Ovary (tissue), 9 donors: ENCODE measurements around the gene ALOXE3. TPM values are rescaled to one million over a fixed set of nuclear protein-coding genes. Genes with fewer than 3 reads are reported as not detected.

Experiments
- DNase-seq, 5 donors: peaks; one replicate each; pipeline ENCODE4 v3.0.0-alpha.2; 2019 to 2020
- H3K27ac ChIP-seq, 2 donors: fragments of 200-600 bp; one replicate each; pipeline versions ENCODE4 v1.5.1 to v1.8.0; 2019 to 2022
- H3K27me3 ChIP-seq: fragments of 200-600 bp; one replicate; pipeline ENCODE4 v1.8.0; 2022
- H3K36me3 ChIP-seq: fragments of 200-600 bp; sonication (generic); one replicate; pipeline ENCODE4 v1.5.1; 2019
- H3K4me1 ChIP-seq: one replicate; pipeline ENCODE4 v1.8.1; 2013; ENCODE audit warnings: mild to moderate bottlenecking, moderate library complexity; ENCODE audit not compliant: insufficient read depth
- H3K4me3 ChIP-seq: fragments of 200-600 bp; sonication (generic); one replicate; pipeline ENCODE4 v1.5.1; 2017
- H3K9me3 ChIP-seq, 2 donors: fragments of 200-600 bp in 1 of 2; sonication (generic) in 1 of 2; one replicate each; pipeline versions ENCODE4 v1.5.1 to v1.8.1; 2013 to 2019; ENCODE audit warnings: mild to moderate bottlenecking in 1 of 2, moderate library complexity in 1 of 2
- CTCF ChIP-seq, 3 donors: fragments of 450-650 bp in 2 of 3; fragments of 200-600 bp in 1 of 3; IDR thresholded peaks; one replicate each; pipeline versions ENCODE4 v1.5.1 to v1.8.0; 2016 to 2022; ENCODE audit warnings: antibody characterized with exemption in 3 of 3, mild to moderate bottlenecking in 1 of 3
- EP300 ChIP-seq: sonication (generic); formaldehyde crosslinking; IDR thresholded peaks from one replicate; pipeline ENCODE4 v1.6.1; 2017; ENCODE audit warnings: antibody characterized with exemption
- POLR2A ChIP-seq: fragments of 450-650 bp; IDR thresholded peaks from one replicate; pipeline ENCODE4 v1.6.1; 2017; ENCODE audit warnings: antibody characterized with exemption, mild to moderate bottlenecking, moderate library complexity
- whole genome bisulfite sequencing, 3 donors: extraction: QIAGEN DNeasy Blood & Tissue Kit in 1 of 3; methylation state at CpG; one replicate each; pipeline versions ENCODE4 v1.1.5 to v1.1.7; 2013 to 2017; 5-methylcytosine and 5-hydroxymethylcytosine counted together
- intact Hi-C, 4 donors: fragments of 100-400 bp; cut with DNase I; formaldehyde crosslinking; loops; one replicate each; pipeline versions ENCODE4 v1.11.0 to v1.15.1; 2022 to 2023
- polyA plus RNA-seq, 2 donors: library from polyadenylated mRNA; stranded (reverse); fragments of 200-250 nt in 1 of 2; fragments of 350-450 nt in 1 of 2; fragmentation: Illumina TruSeq in 1 of 2; extraction: RNeasy Lipid Tissue Mini Kit (QIAGEN cat#74804) in 1 of 2; gene quantifications; one replicate each; pipeline ENCODE4 v1.2.3, GENCODE V29; 2013 to 2014
- total RNA-seq, 7 donors: library from RNA; depleted of rRNA in 2 of 7; stranded (reverse); fragments of >200 nt in 2 of 7; fragmentation: NEBNext Ultra II Directional in 3 of 7; extraction: Animal tissue kit (Norgen Biotek cat#: 25700) in 3 of 7; gene quantifications; one replicate each; pipeline versions ENCODE4 v1.1.0 to v1.2.4, GENCODE V29; 2016 to 2023
- donor health status: DM: no; HTN: no; CAD: no; lungs with moderate emphysema.
- donor health status: DM: no; HTN: no; CAD: no.
- donor health status: Bipolar disorder and iron deficiency.
- donor health status: DM: yes; HTN: yes; CAD: no.
- donor health status: DM: no; HTN: no; CAD: no.
- donor health status: DM: yes; HTN: yes; CAD: no.

ALOXE3 gene
- total and polyA plus RNA-seq, 9 donors: 0.07 TPM; not detected in 8

GRCh38 chr17:8150194-8151119, 32.1 kb upstream of the ALOXE3 start:
- no peaks in the 10 kb centered on the region for H3K9me3 ChIP-seq
- 64 to 70% (median 68%) methylated on average over 18 of the region's 18 CpGs for WGBS, 3 donors
- no peak for TF ChIP-seq CTCF (IDR thresholded peaks at IDR 0.05)
- no peak for TF ChIP-seq POLR2A
- TF ChIP-seq EP300: no peak
- H3K4me1 ChIP-seq: peaks cover 12% of the 10 kb centered on the region
- peak overlapping the region; percentile 94 to 96 for H3K27ac ChIP-seq
- intact Hi-C loops: loop anchor here in 1 of 4 donors (10.0 kb wide), 1 partner anchor 306 kb away; no protein-coding TSS in a partner anchor
- H3K4me3 ChIP-seq: peak overlapping the region; percentile 56
- DNase-seq: peak; percentile 48 to 63 (median 60)
- no peaks in the 10 kb centered on the region for H3K36me3 ChIP-seq
- no peaks in the 10 kb centered on the region for H3K27me3 ChIP-seq

GRCh38 chr17:8149419-8150193, 31.3 kb upstream of the ALOXE3 start:
- peaks cover 12% of the 10 kb centered on the region for H3K4me1 ChIP-seq
- 88 to 93% (median 90%) methylated on average over 28 to 29 of the region's 29 CpGs for WGBS, 3 donors
- no peaks in the 10 kb centered on the region for H3K36me3 ChIP-seq
- H3K9me3 ChIP-seq: no peaks in the 10 kb centered on the region
- no peak for TF ChIP-seq POLR2A
- TF ChIP-seq CTCF (IDR thresholded peaks at IDR 0.05): no peak
- TF ChIP-seq EP300: no peak
- peak overlapping the region; percentile 94 to 96 for H3K27ac ChIP-seq
- peak in 3 of 5 donors; percentile 31 to 53 (median 53) for DNase-seq
- no peaks in the 10 kb centered on the region for H3K27me3 ChIP-seq
- no peak overlapping the region for H3K4me3 ChIP-seq
- intact Hi-C loops: loop anchor here in 1 of 4 donors (10.0 kb wide), 1 partner anchor 305 kb away; no protein-coding TSS in a partner anchor

- Histone ChIP-seq H3K36me3 (no peaks in the 10 kb centered on the region), H3K27me3 (no peaks in the 10 kb centered on the region), H3K4me3 (no peak overlapping the region), H3K4me1 (peaks cover 12% of the 10 kb centered on the region), H3K27ac (peak overlapping the region; percentile 26 to 69), H3K9me3 (no peaks in the 10 kb centered on the region)
- peak in 3 of 5 donors; percentile 16 to 48 (median 35) for DNase-seq
- intact Hi-C loops: no loop called here
- WGBS, 3 donors: 87 to 88% (median 88%) methylated on average over 13 of the region's 13 CpGs
- TF ChIP-seq POLR2A (no peak), EP300 (no peak), CTCF (IDR thresholded peaks at IDR 0.05) (no peak)
Observed at GRCh38 chr17:8148560-8148959, 30.2 kb upstream of the ALOXE3 start.

- peak in 4 of 5 donors; percentile 15 to 40 (median 34) for DNase-seq
- Histone ChIP-seq H3K4me3 (no peak overlapping the region), H3K4me1 (peaks cover 8% of the 10 kb centered on the region), H3K9me3 (no peaks in the 10 kb centered on the region), H3K27ac (peak overlapping the region; percentile 26 to 69), H3K27me3 (no peaks in the 10 kb centered on the region), H3K36me3 (no peaks in the 10 kb centered on the region)
- intact Hi-C loops: no loop called here
- WGBS, 3 donors: 87 to 90% (median 88%) methylated on average over 13 of the region's 13 CpGs
- TF ChIP-seq EP300: no peak
- no peak for TF ChIP-seq POLR2A
- TF ChIP-seq CTCF (IDR thresholded peaks at IDR 0.05): no peak
Observed at GRCh38 chr17:8147805-8148404, 29.6 kb upstream of the ALOXE3 start.
